Stimulated activated CD4-positive, alpha-beta T cell treated with anti-CD3 and anti-CD28 coated beads, Interleukin-1b, Interleukin-23, amount 100 ng/mL, for 4 hours (primary cell): ENCODE data around the gene VPS13D.
"Not testable (repeated sequence)": the region's sequence is repeated elsewhere in the genome, so short reads cannot be mapped to it uniquely, and the experiment has no call there.

ENCODE experiments used
- DNase-seq, 2 donors: peaks; one replicate each; pipeline ENCODE4 v3.0.0-alpha.2; 2020; ENCODE audit warnings: low read depth in 2 of 2

The VPS13D gene

GRCh38 chr1:12287869-12288268, 58.0 kb downstream of the VPS13D start:
- no peak for DNase-seq

DNA sequence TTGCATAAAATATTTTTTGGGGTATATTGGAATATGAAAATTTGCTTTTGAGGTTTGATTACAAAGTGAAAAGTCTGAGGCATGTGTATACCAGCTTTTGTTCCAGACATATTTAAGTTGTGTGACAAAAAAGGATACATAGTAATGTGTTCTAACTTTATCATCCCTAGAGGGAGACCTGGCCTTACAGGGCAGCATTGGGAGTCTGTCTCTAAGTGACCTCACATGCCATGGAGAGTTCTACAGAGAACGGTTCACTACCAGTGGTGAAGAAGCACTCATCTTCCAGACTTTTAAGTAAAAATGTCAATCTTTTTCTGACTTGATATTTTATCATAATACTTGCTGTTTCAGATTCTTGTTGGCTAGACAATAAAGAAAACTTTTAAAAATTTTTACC, 61.0 kb downstream of the VPS13D start:
- no peak for DNase-seq

- DNase-seq = no peak
Observed at GRCh38 chr1:12293416-12293815, 63.6 kb downstream of the VPS13D start.

DNA sequence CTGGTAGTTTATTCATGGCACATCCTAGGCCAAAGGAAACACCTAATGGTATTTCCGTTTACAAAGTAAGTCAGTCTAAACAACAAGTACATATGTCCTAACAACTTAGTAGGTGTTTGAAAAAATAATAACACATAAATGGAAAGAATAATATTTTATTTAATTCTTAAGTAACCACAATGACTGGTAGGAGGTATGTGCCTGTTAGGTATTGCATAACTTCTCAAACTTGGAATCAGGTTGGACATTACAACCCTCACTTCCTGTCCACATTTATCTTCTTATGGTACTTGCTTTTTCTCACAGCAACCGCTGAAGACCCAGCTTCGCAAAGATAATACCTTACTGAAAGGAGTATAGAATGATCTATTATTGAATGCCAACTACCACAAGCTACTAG, 64.2 kb downstream of the VPS13D start:
- no peak for DNase-seq

- no peak for DNase-seq
Observed at GRCh38 chr1:12296016-12296415, 66.2 kb downstream of the VPS13D start.

- DNase-seq = no peak
Observed at GRCh38 chr1:12296623-12297022, 66.8 kb downstream of the VPS13D start.

- no peak for DNase-seq
Observed at GRCh38 chr1:12300706-12301105, 70.9 kb downstream of the VPS13D start.

GRCh38 chr1:12301518-12302237, 71.8 kb downstream of the VPS13D start:
- DNase-seq = no peak

GRCh38 chr1:12302798-12303447, 73.1 kb downstream of the VPS13D start:
- no peak for DNase-seq

- DNase-seq = no peak
Observed at GRCh38 chr1:12305377-12305776, 75.5 kb downstream of the VPS13D start.

DNA sequence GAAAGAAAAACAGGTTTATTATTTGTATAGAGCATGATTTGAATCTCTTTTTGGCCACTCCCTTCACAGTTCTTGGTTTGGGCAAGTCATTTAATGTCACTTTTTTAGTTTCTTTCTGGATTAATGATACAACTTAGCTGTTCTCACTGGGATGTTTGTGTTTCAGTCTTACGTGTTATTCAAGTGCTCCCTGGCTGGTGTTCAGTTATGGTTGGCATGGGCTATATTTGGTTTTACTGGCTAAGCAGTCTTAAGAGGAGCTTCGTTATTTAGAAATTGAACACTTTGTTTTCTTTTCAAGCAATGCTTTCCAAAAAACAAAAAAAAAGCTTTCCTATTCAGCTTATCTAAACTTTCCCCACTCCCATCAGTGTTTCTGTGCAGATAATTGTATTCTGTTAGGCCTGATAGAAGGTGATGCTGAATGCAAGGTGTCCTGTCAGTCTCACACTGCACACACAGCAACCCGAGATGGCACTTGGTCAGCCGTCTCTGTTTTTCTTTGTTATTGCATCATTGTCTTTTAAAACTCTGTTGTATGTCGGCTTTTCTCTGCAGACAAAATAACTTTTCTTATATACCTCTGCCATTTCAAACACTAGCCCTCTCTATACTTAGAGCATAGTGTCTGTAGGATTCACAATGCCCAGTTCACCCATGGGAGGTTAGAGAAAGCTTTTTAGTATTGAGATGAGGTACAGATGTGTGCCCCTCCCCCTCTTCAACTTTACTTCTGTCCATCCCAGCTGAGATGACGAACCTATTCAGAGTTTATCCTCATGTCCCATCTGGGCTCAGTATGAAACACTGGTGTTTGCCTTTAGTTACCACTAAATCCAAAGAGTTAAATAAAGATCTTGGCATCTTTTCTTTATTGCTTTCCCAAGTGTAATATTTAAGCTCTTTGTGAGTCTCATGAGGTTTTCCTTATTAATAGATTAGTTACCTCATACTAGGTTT, 80.2 kb downstream of the VPS13D start:
- DNase-seq = no peak

GRCh38 chr1:12314333-12314903, 84.6 kb downstream of the VPS13D start:
- no peak for DNase-seq

DNA sequence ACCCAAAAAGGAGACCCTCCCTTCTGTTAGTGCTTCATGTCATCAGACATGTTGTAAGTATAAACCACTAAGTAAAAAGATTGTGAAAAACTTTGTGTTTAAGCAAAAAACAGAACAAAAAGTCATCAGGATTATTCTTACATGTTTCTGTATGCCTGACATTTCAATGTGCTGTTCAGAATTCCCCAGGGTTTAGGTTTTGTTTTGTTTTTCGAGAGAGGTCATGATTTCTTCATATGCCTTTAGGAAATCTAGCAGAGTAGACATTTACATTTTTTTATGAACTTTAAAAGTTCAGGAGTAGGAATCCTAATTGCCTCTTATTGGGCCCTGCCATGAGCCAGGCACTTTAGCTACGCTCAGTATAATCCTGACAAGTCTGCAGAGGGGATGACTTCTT, 85.3 kb downstream of the VPS13D start:
- DNase-seq = no peak

- no peak for DNase-seq
Observed at GRCh38 chr1:12316331-12316730, 86.5 kb downstream of the VPS13D start.

GRCh38 chr1:12320486-12320885, 90.7 kb downstream of the VPS13D start:
- DNase-seq = no peak

- DNase-seq = no peak
Observed at GRCh38 chr1:12324423-12324822, 94.6 kb downstream of the VPS13D start.

- not testable (repeated sequence) for DNase-seq
Observed at GRCh38 chr1:12324973-12325372, 95.1 kb downstream of the VPS13D start.

DNA sequence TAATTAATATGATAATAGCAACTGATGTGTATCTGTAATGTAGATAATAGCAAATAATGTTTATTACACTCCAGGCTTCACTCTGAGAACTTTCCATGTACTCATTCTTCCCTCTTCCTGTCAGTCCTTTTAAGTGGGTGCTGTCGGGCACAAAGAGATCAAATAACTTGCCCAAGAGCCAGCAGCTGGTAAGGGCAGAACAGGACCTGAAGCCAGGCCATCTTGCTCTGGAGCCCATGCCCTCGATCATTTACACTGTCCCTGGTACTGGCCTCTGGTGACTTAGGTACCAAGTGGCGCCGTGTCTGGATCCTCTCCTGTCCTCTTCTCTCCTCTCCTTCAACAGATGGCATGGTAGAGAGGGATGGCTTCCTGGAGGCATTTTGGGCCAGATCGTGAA, 97.2 kb downstream of the VPS13D start:
- DNase-seq = no peak

DNA sequence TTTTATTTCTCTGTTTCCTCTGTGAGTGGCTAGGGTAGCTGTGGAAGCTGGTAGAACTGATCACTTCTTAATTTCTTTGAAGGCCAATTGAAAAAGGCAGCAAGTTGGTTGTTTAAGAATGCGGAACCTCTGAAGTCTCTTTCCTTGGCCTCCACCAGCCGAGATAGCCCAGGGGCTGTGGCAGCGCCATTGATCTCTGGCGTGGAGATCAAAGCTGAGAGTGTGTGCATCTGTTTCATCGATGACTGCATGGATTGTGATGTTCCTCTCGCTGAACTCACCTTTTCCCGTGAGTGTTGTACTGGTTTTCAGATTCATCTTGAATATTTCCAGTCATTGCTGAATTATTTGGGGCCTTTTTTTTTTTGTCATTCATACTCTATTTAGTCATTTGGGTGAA, 97.7 kb downstream of the VPS13D start:
- DNase-seq = no peak

DNA sequence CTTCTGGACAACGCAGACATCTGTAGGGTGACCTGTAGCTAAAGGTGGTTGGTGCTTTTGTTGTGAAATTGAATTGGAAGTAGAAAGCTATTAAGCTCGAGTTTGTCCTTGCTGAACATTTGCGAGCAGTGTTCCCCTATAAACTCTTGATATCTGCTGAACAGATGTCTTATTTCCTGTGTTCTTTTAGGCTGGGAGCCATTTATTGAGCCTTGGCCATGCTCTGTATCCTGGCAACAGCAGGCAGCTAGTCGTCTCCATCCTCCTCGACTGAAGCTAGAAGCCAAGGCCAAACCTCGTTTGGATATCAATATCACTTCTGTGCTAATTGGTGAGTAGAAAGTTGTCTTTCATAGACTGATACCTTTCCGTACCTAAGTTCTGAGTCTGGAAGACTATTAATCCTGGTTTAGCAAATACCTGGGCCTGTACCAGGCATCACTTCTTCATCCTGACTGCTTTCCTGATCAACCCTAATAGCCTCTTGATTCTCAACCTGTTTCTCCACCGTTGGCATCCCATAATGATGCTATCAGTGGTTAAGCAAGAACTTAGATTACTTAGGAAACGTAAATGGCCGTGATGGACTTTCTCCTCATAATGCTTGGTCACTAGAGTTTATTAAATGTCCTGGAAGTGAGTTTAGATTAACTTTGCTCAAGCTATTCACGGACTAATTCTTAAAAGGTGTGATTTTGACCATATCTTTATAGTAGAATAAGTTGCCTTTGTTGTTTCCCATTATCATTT, 103.4 kb downstream of the VPS13D start:
- no peak for DNase-seq

GRCh38 chr1:12335815-12336214, 106.0 kb downstream of the VPS13D start:
- DNase-seq = no peak
